Loucy (cell line): ENCODE measurements around the gene GALNT12.
A peak's percentile ranks its signal among the peaks of the same experiment; 100 is the strongest.

Experiments used
- H2AFZ ChIP-seq: fragments of 200-600 bp; sonication (generic); 2 replicates; pipeline ENCODE4 v1.6.0; 2016; ENCODE audit warnings: antibody characterized with exemption, mild to moderate bottlenecking, low read length, moderate library complexity
- H3F3A ChIP-seq: fragments of 200-600 bp; 2 replicates; pipeline ENCODE4 v1.6.0; 2016; ENCODE audit warnings: antibody characterized with exemption, low read depth, mild to moderate bottlenecking
- H3K27me3 ChIP-seq: fragments of 200-600 bp; sonication (generic); 2 replicates; pipeline ENCODE4 v1.6.1; 2014; ENCODE audit warnings: low read length, mild to moderate bottlenecking; ENCODE audit not compliant: insufficient read depth, poor library complexity, severe bottlenecking
- H3K36me3 ChIP-seq: fragments of 200-600 bp; sonication (generic); 2 replicates; pipeline ENCODE4 v1.6.1; 2016; ENCODE audit warnings: low read length; ENCODE audit not compliant: insufficient read depth
- H3K4me1 ChIP-seq: fragments of 200-600 bp; sonication (generic); 2 replicates; pipeline ENCODE4 v1.5.1; 2014; ENCODE audit warnings: low read length, mild to moderate bottlenecking; ENCODE audit not compliant: insufficient read depth, poor library complexity, severe bottlenecking
- H3K4me2 ChIP-seq: fragments of 200-600 bp; sonication (generic); 2 replicates; pipeline ENCODE4 v1.6.0; 2014; ENCODE audit warnings: antibody characterized with exemption, low read length, low read depth, mild to moderate bottlenecking; ENCODE audit not compliant: poor library complexity, severe bottlenecking
- H3K4me3 ChIP-seq: fragments of 200-600 bp; sonication (generic); 2 replicates; pipeline ENCODE4 v1.5.1; 2014; ENCODE audit warnings: low read length, mild to moderate bottlenecking, mixed read lengths; ENCODE audit not compliant: poor library complexity, severe bottlenecking
- H3K79me2 ChIP-seq: fragments of 200-600 bp; sonication (generic); 2 replicates; pipeline ENCODE4 v1.6.1; 2014; ENCODE audit warnings: low read length; ENCODE audit not compliant: insufficient read depth
- H3K9ac ChIP-seq: fragments of 200-600 bp; sonication (generic); 2 replicates; pipeline ENCODE4 v1.6.0; 2014; ENCODE audit warnings: mild to moderate bottlenecking, low read depth, low read length, moderate library complexity; ENCODE audit not compliant: poor library complexity, severe bottlenecking
- H3K9me2 ChIP-seq: fragments of 200-600 bp; sonication (generic); replicated peaks from 2 replicates; pipeline ENCODE4 v1.6.1; 2016; ENCODE audit warnings: low read depth, low read length, mixed read lengths
- H3K9me3 ChIP-seq: fragments of 200-600 bp; sonication (generic); 2 replicates; pipeline ENCODE4 v1.6.1; 2014; ENCODE audit warnings: mild to moderate bottlenecking, antibody characterized with exemption, low read length, low read depth; ENCODE audit not compliant: insufficient read depth
- H4K20me1 ChIP-seq: fragments of 200-600 bp; sonication (generic); 2 replicates; pipeline ENCODE4 v1.6.0; 2014; ENCODE audit warnings: antibody characterized with exemption, low read length, mild to moderate bottlenecking; ENCODE audit not compliant: insufficient read depth, poor library complexity, severe bottlenecking
- EZH2phosphoT487 ChIP-seq: fragments of 200-600 bp; IDR thresholded peaks from 2 replicates; pipeline ENCODE4 v1.6.1; 2018; ENCODE audit warnings: antibody characterized with exemption, mild to moderate bottlenecking, moderate library complexity, borderline replicate concordance
- TF ChIP-seq, protein P1 (sequence below): fragments of 200-600 bp; sonication (generic); conservative IDR thresholded peaks from 2 replicates; pipeline ENCODE4 v1.5.1; 2014; ENCODE audit warnings: mild to moderate bottlenecking, antibody characterized with exemption, low read length

Gene GALNT12

DNA sequence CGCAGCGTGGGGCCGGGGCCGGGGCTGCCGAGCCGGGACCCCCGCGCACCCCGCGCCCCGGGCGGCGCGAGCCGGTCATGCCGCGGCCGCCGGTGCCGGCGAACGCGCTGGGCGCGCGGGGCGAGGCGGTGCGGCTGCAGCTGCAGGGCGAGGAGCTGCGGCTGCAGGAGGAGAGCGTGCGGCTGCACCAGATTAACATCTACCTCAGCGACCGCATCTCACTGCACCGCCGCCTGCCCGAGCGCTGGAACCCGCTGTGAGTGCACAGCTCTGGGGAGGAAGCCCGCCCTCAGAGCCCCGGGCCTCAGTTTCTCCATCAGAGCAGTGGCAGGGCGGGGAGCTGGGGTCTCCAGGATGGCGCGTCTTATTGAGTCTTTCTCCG lies 335 bp downstream of the GALNT12 start:
- H3K79me2 ChIP-seq = no peaks in the 10 kb centered on the region
- peaks cover 34% of the 10 kb centered on the region for H3K4me1 ChIP-seq
- H3K9me2 ChIP-seq = no peaks in the 10 kb centered on the region
- peak overlapping the region; percentile 82 for H2AFZ ChIP-seq
- peak overlapping the region; percentile 81 for H3K4me2 ChIP-seq
- no peak for TF ChIP-seq EZH2phosphoT487
- TF ChIP-seq, protein P1, sequence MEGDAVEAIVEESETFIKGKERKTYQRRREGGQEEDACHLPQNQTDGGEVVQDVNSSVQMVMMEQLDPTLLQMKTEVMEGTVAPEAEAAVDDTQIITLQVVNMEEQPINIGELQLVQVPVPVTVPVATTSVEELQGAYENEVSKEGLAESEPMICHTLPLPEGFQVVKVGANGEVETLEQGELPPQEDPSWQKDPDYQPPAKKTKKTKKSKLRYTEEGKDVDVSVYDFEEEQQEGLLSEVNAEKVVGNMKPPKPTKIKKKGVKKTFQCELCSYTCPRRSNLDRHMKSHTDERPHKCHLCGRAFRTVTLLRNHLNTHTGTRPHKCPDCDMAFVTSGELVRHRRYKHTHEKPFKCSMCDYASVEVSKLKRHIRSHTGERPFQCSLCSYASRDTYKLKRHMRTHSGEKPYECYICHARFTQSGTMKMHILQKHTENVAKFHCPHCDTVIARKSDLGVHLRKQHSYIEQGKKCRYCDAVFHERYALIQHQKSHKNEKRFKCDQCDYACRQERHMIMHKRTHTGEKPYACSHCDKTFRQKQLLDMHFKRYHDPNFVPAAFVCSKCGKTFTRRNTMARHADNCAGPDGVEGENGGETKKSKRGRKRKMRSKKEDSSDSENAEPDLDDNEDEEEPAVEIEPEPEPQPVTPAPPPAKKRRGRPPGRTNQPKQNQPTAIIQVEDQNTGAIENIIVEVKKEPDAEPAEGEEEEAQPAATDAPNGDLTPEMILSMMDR = no peak
- H4K20me1 ChIP-seq = no peaks in the 10 kb centered on the region
- no peaks in the 10 kb centered on the region for H3K27me3 ChIP-seq
- no peaks in the 10 kb centered on the region for H3K9me3 ChIP-seq
- H3K9ac ChIP-seq = peak overlapping the region; percentile 67
- H3F3A ChIP-seq = 0 out of 2 replicates have a peak, but pooled peaks cover 3% of the 10 kb centered on the region
- H3K36me3 ChIP-seq = no peaks in the 10 kb centered on the region
- peak overlapping the region; percentile 82 for H3K4me3 ChIP-seq

DNA sequence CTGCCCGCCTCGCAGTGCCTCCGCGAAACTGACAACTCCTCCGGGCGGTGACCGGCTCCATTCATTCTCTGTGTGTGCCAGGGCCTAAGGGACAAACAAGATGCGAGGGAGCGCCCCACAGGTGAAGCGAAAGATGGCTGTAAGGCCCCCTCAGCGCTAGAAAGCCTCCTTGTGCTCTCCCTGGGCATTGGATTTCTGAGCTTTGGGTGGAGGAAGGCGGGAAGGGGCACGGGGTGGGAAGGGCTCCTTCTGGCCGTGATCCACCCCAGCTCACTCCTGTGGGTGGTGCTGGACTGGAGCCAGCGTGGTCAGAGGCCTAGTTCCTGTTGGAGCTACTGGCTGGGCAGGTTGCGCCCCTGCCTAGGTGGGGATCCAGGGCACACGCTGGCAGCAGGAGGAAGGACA lies 943 bp downstream of the GALNT12 start:
- H3K9ac ChIP-seq = peak overlapping the region; percentile 67
- peak overlapping the region; percentile 82 for H3K4me3 ChIP-seq
- 0 out of 2 replicates have a peak, but pooled peaks cover 3% of the 10 kb centered on the region for H3F3A ChIP-seq
- H3K36me3 ChIP-seq = no peaks in the 10 kb centered on the region
- no peaks in the 10 kb centered on the region for H3K79me2 ChIP-seq
- peaks cover 34% of the 10 kb centered on the region for H3K4me1 ChIP-seq
- TF ChIP-seq, protein P1 = no peak
- no peak for TF ChIP-seq EZH2phosphoT487
- peak overlapping the region; percentile 82; the same call in 1 of the 2 replicates for H2AFZ ChIP-seq
- no peaks in the 10 kb centered on the region for H4K20me1 ChIP-seq
- H3K9me2 ChIP-seq = no peaks in the 10 kb centered on the region
- H3K27me3 ChIP-seq = no peaks in the 10 kb centered on the region
- peak overlapping the region; percentile 81 for H3K4me2 ChIP-seq
- H3K9me3 ChIP-seq = no peaks in the 10 kb centered on the region

DNA sequence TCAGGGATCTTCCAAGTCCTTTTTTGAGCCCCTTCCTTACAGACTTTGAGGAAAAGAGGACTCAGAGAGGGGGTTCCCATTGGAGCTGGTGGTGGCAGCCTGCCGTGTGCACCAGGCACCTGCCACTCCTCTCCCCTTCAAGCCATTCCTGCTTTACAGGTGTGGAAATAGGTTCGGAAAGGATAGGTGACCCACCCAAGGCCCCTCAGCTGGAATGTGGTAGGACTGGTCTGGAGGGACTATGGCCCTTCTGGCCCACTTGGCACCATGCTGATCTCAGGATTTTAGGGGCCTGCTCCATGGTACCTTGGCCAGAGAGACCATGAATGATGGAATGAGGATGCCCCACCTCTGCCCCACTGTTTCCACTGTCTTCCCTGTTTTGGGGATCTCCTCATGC lies 1.4 kb downstream of the GALNT12 start:
- H3K9me2 ChIP-seq = no peaks in the 10 kb centered on the region
- H3K4me3 ChIP-seq = peak overlapping the region; percentile 82
- no peaks in the 10 kb centered on the region for H3K9me3 ChIP-seq
- H3K27me3 ChIP-seq = no peaks in the 10 kb centered on the region
- H2AFZ ChIP-seq = no peak overlapping the region
- H3F3A ChIP-seq = 0 out of 2 replicates have a peak, but pooled peaks cover 3% of the 10 kb centered on the region
- H4K20me1 ChIP-seq = no peaks in the 10 kb centered on the region
- H3K4me2 ChIP-seq = peak overlapping the region; percentile 81
- H3K4me1 ChIP-seq = peaks cover 34% of the 10 kb centered on the region
- no peaks in the 10 kb centered on the region for H3K36me3 ChIP-seq
- no peak for TF ChIP-seq EZH2phosphoT487
- TF ChIP-seq, protein P1 = no peak
- peak overlapping the region; percentile 67 for H3K9ac ChIP-seq
- no peaks in the 10 kb centered on the region for H3K79me2 ChIP-seq
